22Rv1 (cell line): ENCODE data around the gene SUCO.

Source experiments
- ZFX ChIP-seq: fragments of 450-650 bp; IDR thresholded peaks from 2 replicates; pipeline ENCODE4 v1.6.1; 2017; ENCODE audit warnings: antibody characterized with exemption, borderline replicate concordance
- TF ChIP-seq, protein P1 (sequence below): fragments of 450-650 bp; IDR thresholded peaks from 2 replicates; pipeline ENCODE4 v1.5.1; 2017; ENCODE audit warnings: mild to moderate bottlenecking

DNA sequence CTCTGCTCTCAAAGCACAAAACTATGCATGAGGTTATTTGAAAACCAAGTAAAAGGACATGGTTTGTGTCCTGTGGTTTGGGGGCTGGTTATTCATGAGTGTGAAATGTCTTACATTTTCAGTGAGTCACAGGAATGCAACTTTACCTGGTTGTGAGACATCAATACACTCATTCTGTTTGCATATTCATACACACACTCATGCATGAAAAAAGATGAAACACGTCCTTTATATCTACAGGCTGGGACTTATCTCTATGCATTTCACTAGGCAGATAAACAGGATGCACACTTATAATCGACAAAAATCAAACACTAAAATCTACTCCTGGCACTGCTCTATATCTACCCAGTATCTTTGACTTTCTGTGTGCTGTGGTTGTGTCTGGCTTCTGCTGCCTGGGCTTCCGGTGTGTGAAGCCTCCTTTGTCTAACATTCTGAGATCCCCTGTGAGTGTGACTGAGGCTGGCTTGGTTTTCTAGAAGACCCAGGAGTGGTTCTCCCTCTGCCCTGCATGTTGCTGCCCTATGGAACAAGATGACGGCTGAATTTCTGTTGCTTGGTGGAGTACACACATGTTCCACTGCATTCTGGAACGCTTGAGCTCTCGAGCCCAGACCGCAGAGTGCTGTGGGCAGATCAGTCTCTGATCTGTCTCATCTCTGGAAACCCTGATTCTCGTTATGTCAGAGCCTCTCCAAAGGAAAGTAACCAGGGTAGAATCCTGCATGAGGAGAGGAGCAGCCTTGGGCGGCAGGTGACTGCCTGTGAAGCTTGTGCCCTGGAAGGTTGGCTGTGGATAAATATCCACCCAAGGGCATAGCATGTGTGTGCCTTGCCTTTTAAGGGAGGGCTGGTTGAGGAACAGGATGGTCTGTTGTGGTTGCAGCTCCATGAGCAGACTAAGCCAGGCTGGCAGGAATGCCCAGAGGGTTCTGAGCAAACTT, 106.2 kb downstream of the SUCO start:
- TF ChIP-seq, protein P1, sequence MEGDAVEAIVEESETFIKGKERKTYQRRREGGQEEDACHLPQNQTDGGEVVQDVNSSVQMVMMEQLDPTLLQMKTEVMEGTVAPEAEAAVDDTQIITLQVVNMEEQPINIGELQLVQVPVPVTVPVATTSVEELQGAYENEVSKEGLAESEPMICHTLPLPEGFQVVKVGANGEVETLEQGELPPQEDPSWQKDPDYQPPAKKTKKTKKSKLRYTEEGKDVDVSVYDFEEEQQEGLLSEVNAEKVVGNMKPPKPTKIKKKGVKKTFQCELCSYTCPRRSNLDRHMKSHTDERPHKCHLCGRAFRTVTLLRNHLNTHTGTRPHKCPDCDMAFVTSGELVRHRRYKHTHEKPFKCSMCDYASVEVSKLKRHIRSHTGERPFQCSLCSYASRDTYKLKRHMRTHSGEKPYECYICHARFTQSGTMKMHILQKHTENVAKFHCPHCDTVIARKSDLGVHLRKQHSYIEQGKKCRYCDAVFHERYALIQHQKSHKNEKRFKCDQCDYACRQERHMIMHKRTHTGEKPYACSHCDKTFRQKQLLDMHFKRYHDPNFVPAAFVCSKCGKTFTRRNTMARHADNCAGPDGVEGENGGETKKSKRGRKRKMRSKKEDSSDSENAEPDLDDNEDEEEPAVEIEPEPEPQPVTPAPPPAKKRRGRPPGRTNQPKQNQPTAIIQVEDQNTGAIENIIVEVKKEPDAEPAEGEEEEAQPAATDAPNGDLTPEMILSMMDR = no peak
- TF ChIP-seq ZFX = no peak
